Fibroblast of lung (primary cell): ENCODE measurements around the gene PRPF4.

Source experiments
- CTCF ChIP-seq, 2 donors: IDR thresholded peaks in 1 of 2; conservative IDR thresholded peaks in 1 of 2; 1 replicate in 1 of 2; 2 replicates in 1 of 2; pipeline ENCODE4 v1.5.1; 2011 to 2012; ENCODE audit warnings: low read length in 2 of 2, control low read depth in 1 of 2, inconsistent platforms in 1 of 2, low read depth in 1 of 2, mild to moderate bottlenecking in 1 of 2
- EZH2 ChIP-seq: IDR thresholded peaks from 2 replicates; pipeline ENCODE4 v1.5.1; 2012; ENCODE audit warnings: low read length, control low read depth, mild to moderate bottlenecking; ENCODE audit errors: missing control alignments

- no peak for TF ChIP-seq CTCF (conservative IDR thresholded peaks at IDR 0.05 in 1 of 2, IDR thresholded peaks at IDR 0.05 in 1 of 2; ENCODE audit: low read depth in 1 of 2, low read length in 2 of 2)
- TF ChIP-seq EZH2, result no peak
These were observed 24.4 kb downstream of the PRPF4 start for GRCh38 chr9:113299800-113300292.
